Mucosa of rectum (tissue), 2 donors: ENCODE data around the gene TBC1D4.
"Not testable (repeated sequence)": the region's sequence is repeated elsewhere in the genome, so short reads cannot be mapped to it uniquely, and the experiment has no call there.

Experiments used
- H3K27ac ChIP-seq, 2 donors: one replicate each; pipeline ENCODE4 v1.7.0; 2013; ENCODE audit warnings: inconsistent platforms in 2 of 2, low read depth in 2 of 2, low read length in 2 of 2
- H3K27me3 ChIP-seq, 2 donors: one replicate each; pipeline ENCODE4 v1.7.0; 2013; ENCODE audit warnings: low read length in 2 of 2; ENCODE audit not compliant: control insufficient read depth in 2 of 2, insufficient read depth in 2 of 2
- H3K36me3 ChIP-seq, 2 donors: one replicate each; pipeline ENCODE4 v1.7.0; 2013; ENCODE audit warnings: low read length in 2 of 2; ENCODE audit not compliant: control insufficient read depth in 2 of 2, insufficient read depth in 2 of 2
- H3K4me1 ChIP-seq, 2 donors: one replicate each; pipeline ENCODE4 v1.7.0; 2013; ENCODE audit warnings: low read length in 2 of 2, mild to moderate bottlenecking in 1 of 2; ENCODE audit not compliant: control insufficient read depth in 2 of 2, insufficient read depth in 2 of 2
- H3K4me3 ChIP-seq, 2 donors: one replicate each; pipeline ENCODE4 v1.7.0; 2013; ENCODE audit warnings: low read length in 2 of 2
- H3K9ac ChIP-seq, 2 donors: one replicate each; pipeline ENCODE4 v1.7.0; 2013; ENCODE audit warnings: low read length in 2 of 2, low read depth in 1 of 2, mild to moderate bottlenecking in 1 of 2
- H3K9me3 ChIP-seq, 2 donors: one replicate each; pipeline ENCODE4 v1.7.0; 2013; ENCODE audit warnings: low read length in 2 of 2; ENCODE audit not compliant: control insufficient read depth in 2 of 2
- donor health status: healthy.
- donor health status: Normal muscosa, but diverticular disease.

TBC1D4 gene

DNA sequence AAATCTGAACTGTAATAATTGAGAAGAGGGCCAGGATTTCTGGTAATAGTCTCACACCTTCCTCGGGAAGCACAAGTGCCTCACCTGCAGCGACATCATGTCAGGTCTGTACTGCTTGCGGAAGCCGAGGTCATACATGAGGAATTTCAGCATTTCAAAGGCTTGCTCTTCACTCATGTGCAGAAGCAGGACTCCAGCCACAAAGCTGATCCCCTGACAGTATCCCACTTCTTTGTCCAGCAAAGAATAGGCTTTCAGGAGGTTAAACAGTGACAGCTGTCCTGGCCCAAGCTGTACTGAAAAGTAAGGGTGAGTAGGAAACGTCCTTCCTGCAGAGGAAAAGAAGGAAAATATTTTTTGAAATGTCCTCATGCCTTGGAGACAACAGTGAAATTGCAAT is 182.7 kb downstream of the TBC1D4 start:
- Histone ChIP-seq H3K4me1 (no peaks in the 10 kb centered on the region), H3K36me3 (peaks cover 5% of the 10 kb centered on the region in 2 donors), H3K9me3 (no peaks in the 10 kb centered on the region), H3K9ac (no peak overlapping the region), H3K27me3 (no peaks in the 10 kb centered on the region), H3K4me3 (no peak overlapping the region), H3K27ac (no peak overlapping the region)

DNA sequence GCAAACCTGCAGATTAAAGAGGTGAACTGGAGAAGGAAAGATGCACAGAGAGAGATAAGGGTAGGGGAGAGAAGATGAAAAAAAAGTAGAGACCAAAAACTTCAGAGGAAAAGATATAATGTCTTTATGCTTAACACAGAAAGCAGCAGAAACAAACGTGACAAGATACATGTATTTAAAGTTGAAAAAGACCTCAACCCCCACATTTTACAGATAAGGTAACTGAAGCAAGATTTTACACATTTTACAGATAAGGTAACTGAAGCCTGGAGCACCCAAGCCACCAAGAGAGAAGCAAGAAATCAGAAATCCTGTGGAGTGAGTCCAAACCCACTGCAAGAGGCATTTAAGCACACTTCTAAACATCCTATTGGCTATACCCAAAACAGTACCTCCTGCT is 185.3 kb downstream of the TBC1D4 start:
- Histone ChIP-seq H3K9me3 (no peaks in the 10 kb centered on the region), H3K4me3 (no peak overlapping the region), H3K36me3 (peaks cover 5% of the 10 kb centered on the region in 2 donors), H3K4me1 (no peaks in the 10 kb centered on the region), H3K9ac (no peak overlapping the region), H3K27ac (no peak overlapping the region), H3K27me3 (no peaks in the 10 kb centered on the region)

DNA sequence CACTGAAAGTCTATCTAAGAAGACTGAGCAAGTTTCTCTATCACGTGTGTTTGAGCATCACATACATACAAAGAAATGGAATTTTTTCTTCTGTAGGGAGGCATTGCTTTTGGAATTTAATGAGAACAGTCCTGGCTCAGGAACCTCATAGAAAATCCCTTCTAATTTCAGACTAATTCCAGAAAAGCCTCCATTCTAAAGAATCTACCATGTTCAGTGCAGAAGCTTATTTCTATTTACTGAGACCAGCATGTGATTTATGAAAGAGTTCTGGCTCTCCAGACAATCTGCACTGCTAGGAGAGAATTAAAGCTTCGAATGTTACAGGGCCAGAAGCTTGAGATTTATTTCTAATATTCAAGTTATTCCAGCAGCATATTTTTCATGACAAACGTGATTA is 186.8 kb downstream of the TBC1D4 start:
- Histone ChIP-seq H3K27ac (no peak overlapping the region), H3K4me3 (no peak overlapping the region), H3K36me3 (peaks cover 7 to 10% of the 10 kb centered on the region in 2 donors), H3K9me3 (no peaks in the 10 kb centered on the region), H3K27me3 (no peaks in the 10 kb centered on the region), H3K9ac (no peak overlapping the region), H3K4me1 (no peaks in the 10 kb centered on the region)

DNA sequence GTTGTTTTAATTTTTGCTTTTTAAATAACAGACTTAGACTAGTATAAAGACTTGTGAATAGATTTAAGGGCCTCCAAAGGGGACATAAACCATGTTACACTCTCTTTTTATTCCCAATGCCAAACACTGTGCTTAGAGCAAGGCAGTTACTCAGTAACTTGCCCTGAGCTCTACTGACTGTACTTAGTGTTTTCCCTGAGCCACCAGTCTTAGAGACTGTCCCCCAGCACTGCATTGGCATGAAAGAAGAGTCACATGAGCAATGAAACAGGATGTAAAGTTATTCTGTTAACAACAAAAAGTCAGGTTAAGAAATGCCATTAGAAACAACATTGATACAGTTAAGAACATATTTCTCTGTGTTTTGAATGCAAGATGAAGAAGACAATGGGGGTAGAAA is 187.9 kb downstream of the TBC1D4 start:
- Histone ChIP-seq H3K36me3 (peaks cover 5% of the 10 kb centered on the region in 2 donors), H3K4me1 (no peaks in the 10 kb centered on the region), H3K9me3 (no peaks in the 10 kb centered on the region), H3K9ac (no peak overlapping the region), H3K27me3 (no peaks in the 10 kb centered on the region), H3K4me3 (no peak overlapping the region), H3K27ac (no peak overlapping the region)

DNA sequence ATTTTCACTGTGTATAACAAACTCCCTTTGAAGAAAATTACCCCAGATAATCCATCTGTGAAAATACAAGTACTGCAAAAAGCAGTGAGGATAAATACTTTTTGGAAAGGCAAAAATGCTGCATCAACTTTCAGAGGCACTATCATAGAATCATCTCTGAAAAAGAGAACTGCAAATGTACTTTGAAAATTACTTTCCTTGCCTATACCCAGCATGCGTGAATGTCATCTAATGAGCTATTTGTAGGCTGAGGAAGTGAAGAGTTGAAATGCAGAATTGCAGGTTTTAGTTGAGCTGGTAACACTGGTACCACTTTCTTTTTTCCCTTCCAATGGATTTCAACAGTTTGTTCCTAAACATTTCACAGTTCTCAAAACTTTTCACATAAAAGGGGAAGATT is 196.7 kb downstream of the TBC1D4 start:
- Histone ChIP-seq H3K9ac (no peak overlapping the region), H3K27ac (no peak overlapping the region), H3K4me1 (no peaks in the 10 kb centered on the region), H3K4me3 (no peak overlapping the region), H3K27me3 (no peaks in the 10 kb centered on the region), H3K9me3 (peaks cover 0 to 5% of the 10 kb centered on the region in 2 donors), H3K36me3 (peaks cover 5 to 6% of the 10 kb centered on the region in 2 donors)

DNA sequence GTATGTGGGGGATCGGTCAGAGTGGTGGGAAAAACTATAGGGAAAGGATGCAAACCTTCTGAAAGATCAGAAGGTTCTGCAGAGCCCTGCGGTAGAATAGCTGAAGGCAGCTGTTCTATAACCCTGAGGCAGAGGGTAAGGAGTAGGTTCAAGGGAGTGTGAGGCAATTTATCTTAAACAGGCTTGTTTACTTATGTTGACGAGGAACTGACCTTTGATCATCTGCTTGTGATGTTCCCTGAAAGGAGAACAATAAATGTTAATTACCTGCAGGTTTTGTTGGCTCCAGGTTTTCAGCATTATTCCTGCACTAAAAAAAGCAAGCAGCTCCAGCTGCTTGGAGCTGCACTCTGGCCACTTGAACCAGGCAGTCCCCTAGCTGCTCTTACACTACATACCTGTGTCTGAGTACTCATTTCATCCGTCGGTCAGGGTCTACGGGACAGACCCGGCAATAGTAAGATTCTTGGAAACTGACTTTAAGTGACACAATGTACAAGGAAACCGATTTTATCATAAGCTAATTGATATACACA is 202.1 kb downstream of the TBC1D4 start:
- Histone ChIP-seq H3K9me3 (peaks cover 0 to 5% of the 10 kb centered on the region in 2 donors), H3K36me3 (peaks cover 0 to 3% of the 10 kb centered on the region in 2 donors), H3K4me1 (no peaks in the 10 kb centered on the region), H3K9ac (no peak overlapping the region), H3K4me3 (no peak overlapping the region), H3K27ac (no peak overlapping the region), H3K27me3 (no peaks in the 10 kb centered on the region)

DNA sequence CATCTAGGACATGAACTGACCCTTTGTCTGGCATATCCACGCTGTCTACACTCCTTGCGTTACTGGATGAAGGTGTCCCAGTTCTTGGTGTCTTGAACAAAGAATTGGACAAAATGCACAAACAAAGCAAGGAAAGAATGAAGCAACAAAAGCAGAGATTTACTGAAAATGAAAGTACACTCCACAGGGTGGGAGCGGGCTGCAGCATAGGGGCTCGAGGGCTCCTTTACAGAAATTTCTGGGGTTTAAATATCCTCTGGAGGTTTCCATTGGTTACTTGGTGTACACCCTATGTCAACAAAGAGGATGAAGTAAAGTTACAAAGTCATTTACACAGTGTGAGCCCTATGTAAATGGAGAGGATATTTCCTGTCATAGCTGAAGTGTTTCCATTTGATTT is 208.3 kb downstream of the TBC1D4 start:
- H3K4me3 ChIP-seq, H3K4me1 ChIP-seq, H3K9ac ChIP-seq, H3K27ac ChIP-seq, H3K36me3 ChIP-seq, H3K27me3 ChIP-seq, H3K9me3 ChIP-seq: not testable (repeated sequence)

DNA sequence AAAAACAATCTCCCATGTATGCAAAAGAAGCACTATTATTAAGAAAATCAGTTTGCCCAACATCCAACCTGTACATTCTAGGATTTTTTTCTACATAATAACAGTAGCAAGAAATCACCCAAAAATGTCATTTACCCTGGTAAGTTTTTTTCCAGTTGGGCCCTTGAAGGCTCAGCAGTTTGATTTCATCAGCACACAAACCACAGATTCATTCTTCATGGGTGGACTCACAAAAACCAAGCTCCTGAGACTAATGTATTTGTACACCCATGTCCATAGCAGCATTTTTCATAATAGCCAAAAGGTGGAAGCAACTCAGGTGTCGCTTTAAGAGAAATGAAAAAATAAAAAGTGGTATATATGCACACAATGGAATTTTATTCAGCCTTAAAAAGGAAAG is 210.1 kb downstream of the TBC1D4 start:
- no peaks in the 10 kb centered on the region for H3K4me1 ChIP-seq
- H3K27ac ChIP-seq, result no peak overlapping the region
- H3K9me3 ChIP-seq, result no peaks in the 10 kb centered on the region
- H3K36me3 ChIP-seq, result no peaks in the 10 kb centered on the region
- H3K4me3 ChIP-seq, result no peak overlapping the region
- H3K9ac ChIP-seq, result no peak overlapping the region
- no peaks in the 10 kb centered on the region for H3K27me3 ChIP-seq

DNA sequence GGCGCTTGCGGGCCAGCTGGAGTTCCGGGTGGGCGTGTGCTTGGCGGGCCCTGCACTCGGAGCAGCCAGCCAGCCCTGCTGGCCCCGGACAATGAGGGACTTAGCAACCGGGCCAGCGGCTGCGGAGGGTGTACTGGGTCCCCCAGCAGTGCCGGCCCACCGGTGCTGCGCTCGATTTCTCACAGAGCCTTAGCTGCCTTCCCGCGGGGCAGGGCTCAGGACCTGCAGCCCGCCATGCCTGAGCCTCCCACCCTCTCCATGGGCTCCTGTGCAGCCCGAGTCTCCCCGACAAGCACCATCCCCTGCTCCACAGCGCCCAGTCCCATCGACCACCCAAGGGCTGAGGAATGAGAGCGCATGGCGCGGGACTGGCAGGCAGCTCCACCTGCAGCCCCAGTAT is 213.5 kb downstream of the TBC1D4 start:
- not testable (repeated sequence) for H3K4me1 ChIP-seq, H3K4me3 ChIP-seq, H3K9me3 ChIP-seq, H3K36me3 ChIP-seq, H3K27ac ChIP-seq, H3K27me3 ChIP-seq, H3K9ac ChIP-seq

DNA sequence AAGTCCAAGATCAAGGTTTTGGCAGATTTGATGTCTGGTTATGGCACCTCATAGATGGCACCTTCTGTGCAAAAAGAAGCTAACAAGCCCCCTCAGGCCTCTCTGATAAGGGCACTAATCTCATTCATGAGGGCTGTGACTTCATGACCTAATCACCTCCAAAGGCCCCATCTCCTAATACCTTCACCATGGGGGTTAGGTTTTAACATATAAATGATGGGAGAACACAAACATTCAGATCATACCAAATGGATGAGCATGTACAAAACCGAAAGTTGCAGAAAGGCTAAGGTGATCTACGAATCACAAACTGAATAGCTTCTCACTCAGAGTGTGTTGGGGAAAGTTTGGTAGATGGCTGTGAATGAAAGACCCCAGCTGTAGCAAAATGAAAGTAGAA is 217.4 kb downstream of the TBC1D4 start:
- no peaks in the 10 kb centered on the region for H3K36me3 ChIP-seq
- H3K9me3 ChIP-seq, result no peaks in the 10 kb centered on the region
- H3K4me1 ChIP-seq, result no peaks in the 10 kb centered on the region
- no peaks in the 10 kb centered on the region for H3K27me3 ChIP-seq
- H3K4me3 ChIP-seq, result no peak overlapping the region
- no peak overlapping the region for H3K9ac ChIP-seq
- no peak overlapping the region for H3K27ac ChIP-seq
